ENCODE results near the gene NAT9.

DNA sequence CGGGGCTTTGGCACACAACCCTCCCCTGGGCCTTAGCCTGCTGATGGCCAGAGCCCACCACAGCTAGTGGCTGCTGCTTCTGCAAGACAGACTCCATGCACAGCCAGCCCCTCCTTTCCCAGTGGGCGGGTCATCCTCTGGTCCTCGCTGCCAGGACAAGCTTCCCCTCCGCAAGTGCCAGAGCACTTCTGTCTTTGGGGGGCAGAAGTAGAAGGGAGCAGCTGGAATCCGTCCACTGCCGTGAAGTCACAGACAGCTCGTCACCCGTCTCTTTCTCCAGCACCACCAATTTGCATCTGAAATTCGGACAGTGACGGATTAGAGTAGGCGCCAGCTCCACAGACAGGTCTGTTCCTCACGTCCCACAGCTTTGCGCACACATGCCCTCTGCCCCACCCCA is 31.3 kb upstream of the NAT9 start:
- TF ChIP-seq, protein P1, sequence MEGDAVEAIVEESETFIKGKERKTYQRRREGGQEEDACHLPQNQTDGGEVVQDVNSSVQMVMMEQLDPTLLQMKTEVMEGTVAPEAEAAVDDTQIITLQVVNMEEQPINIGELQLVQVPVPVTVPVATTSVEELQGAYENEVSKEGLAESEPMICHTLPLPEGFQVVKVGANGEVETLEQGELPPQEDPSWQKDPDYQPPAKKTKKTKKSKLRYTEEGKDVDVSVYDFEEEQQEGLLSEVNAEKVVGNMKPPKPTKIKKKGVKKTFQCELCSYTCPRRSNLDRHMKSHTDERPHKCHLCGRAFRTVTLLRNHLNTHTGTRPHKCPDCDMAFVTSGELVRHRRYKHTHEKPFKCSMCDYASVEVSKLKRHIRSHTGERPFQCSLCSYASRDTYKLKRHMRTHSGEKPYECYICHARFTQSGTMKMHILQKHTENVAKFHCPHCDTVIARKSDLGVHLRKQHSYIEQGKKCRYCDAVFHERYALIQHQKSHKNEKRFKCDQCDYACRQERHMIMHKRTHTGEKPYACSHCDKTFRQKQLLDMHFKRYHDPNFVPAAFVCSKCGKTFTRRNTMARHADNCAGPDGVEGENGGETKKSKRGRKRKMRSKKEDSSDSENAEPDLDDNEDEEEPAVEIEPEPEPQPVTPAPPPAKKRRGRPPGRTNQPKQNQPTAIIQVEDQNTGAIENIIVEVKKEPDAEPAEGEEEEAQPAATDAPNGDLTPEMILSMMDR (conservative IDR thresholded peaks at IDR 0.05; ENCODE audit: low read depth in 2 of 2): no peak
- no peak for TF ChIP-seq EZH2 (IDR thresholded peaks at IDR 0.05; ENCODE audit: low read depth, unreplicated experiment)
- no peak for TF ChIP-seq POLR2AphosphoS5 (IDR thresholded peaks at IDR 0.05; ENCODE audit: low read depth)
- TF ChIP-seq, protein P2, sequence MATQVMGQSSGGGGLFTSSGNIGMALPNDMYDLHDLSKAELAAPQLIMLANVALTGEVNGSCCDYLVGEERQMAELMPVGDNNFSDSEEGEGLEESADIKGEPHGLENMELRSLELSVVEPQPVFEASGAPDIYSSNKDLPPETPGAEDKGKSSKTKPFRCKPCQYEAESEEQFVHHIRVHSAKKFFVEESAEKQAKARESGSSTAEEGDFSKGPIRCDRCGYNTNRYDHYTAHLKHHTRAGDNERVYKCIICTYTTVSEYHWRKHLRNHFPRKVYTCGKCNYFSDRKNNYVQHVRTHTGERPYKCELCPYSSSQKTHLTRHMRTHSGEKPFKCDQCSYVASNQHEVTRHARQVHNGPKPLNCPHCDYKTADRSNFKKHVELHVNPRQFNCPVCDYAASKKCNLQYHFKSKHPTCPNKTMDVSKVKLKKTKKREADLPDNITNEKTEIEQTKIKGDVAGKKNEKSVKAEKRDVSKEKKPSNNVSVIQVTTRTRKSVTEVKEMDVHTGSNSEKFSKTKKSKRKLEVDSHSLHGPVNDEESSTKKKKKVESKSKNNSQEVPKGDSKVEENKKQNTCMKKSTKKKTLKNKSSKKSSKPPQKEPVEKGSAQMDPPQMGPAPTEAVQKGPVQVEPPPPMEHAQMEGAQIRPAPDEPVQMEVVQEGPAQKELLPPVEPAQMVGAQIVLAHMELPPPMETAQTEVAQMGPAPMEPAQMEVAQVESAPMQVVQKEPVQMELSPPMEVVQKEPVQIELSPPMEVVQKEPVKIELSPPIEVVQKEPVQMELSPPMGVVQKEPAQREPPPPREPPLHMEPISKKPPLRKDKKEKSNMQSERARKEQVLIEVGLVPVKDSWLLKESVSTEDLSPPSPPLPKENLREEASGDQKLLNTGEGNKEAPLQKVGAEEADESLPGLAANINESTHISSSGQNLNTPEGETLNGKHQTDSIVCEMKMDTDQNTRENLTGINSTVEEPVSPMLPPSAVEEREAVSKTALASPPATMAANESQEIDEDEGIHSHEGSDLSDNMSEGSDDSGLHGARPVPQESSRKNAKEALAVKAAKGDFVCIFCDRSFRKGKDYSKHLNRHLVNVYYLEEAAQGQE (IDR thresholded peaks at IDR 0.05; ENCODE audit: unreplicated experiment): no peak
- TF ChIP-seq, protein P3, sequence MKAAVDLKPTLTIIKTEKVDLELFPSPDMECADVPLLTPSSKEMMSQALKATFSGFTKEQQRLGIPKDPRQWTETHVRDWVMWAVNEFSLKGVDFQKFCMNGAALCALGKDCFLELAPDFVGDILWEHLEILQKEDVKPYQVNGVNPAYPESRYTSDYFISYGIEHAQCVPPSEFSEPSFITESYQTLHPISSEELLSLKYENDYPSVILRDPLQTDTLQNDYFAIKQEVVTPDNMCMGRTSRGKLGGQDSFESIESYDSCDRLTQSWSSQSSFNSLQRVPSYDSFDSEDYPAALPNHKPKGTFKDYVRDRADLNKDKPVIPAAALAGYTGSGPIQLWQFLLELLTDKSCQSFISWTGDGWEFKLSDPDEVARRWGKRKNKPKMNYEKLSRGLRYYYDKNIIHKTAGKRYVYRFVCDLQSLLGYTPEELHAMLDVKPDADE (IDR thresholded peaks at IDR 0.05): no peak
- TF ChIP-seq EZH2phosphoT487 (IDR thresholded peaks at IDR 0.05; ENCODE audit: unreplicated experiment): no peak
- TF ChIP-seq CREB1 (CRISPR knock-in tag; IDR thresholded peaks at IDR 0.05; ENCODE audit: low read depth): no peak
- no peak for TF ChIP-seq JUNB (IDR thresholded peaks at IDR 0.05; ENCODE audit: unreplicated experiment)
- TF ChIP-seq ZNF462 (CRISPR knock-in tag; IDR thresholded peaks at IDR 0.05): no peak
- TF ChIP-seq STAT1 (IDR thresholded peaks at IDR 0.05; ENCODE audit: unreplicated experiment): no peak
- TF ChIP-seq ZNF331 (CRISPR knock-in tag; IDR thresholded peaks at IDR 0.05; ENCODE audit: low read depth): no peak
- TF ChIP-seq NANOG (IDR thresholded peaks at IDR 0.05; ENCODE audit: borderline replicate concordance): no peak
